Right lobe of liver (tissue), 4 donors: ENCODE results near the gene PTK6.

ENCODE experiments used
- CTCF ChIP-seq, 4 donors: fragments of 200-600 bp in 3 of 4; fragments of 450-650 bp in 1 of 4; IDR thresholded peaks; one replicate each; pipeline versions ENCODE4 v1.5.1 to v1.8.0; 2016 to 2022; ENCODE audit warnings: antibody characterized with exemption in 4 of 4, mild to moderate bottlenecking in 2 of 4
- POLR2A ChIP-seq: fragments of 450-650 bp; IDR thresholded peaks from one replicate; pipeline ENCODE4 v1.6.1; 2017; ENCODE audit warnings: antibody characterized with exemption, mild to moderate bottlenecking
- donor health status: DM: no; HTN: no; CAD: no.
- donor health status: DM: no; HTN: no; CAD: no.
- donor health status: DM: no; HTN: yes; CAD: no.

GRCh38 chr20:63549019-63549418 is 11.8 kb upstream of the PTK6 start:
- TF ChIP-seq CTCF (IDR thresholded peaks at IDR 0.05) (no peak), POLR2A (no peak)
